K562 (cell line): ENCODE results near the gene CCDC85B. TPM values are rescaled to one million over a fixed set of nuclear protein-coding genes. Genes with fewer than 3 reads are reported as not detected.

Source experiments
- ARID1B ChIP-seq: fragments of 450-650 bp; IDR thresholded peaks from 2 replicates; pipeline ENCODE4 v1.6.1; 2016; ENCODE audit warnings: antibody characterized with exemption, mild to moderate bottlenecking, inconsistent platforms
- ATF1 ChIP-seq, 2 experiments: fragments of 450-650 bp in 1 of 2; IDR thresholded peaks; 2 replicates each; pipeline ENCODE4 v1.6.1; 2016; ENCODE audit warnings: missing compliant biosample characterization in 1 of 2, missing genetic modification characterization in 1 of 2
- ETV5 ChIP-seq: sonication (generic); formaldehyde crosslinking; IDR thresholded peaks from 2 replicates; pipeline ENCODE4 v1.4.0; 2020; ENCODE audit warnings: low read depth, mild to moderate bottlenecking, missing genetic modification reagents
- FOXM1 ChIP-seq, 2 experiments: fragments of 450-650 bp in 1 of 2; sonication (generic) in 1 of 2; formaldehyde crosslinking in 1 of 2; IDR thresholded peaks; 2 replicates each; pipeline versions ENCODE4 v1.6.1 to v1.9.0; 2017 to 2022; ENCODE audit warnings: low read depth in 2 of 2, mild to moderate bottlenecking in 2 of 2, missing genetic modification reagents in 1 of 2, moderate library complexity in 1 of 2
- HIVEP1 ChIP-seq: fragments of 250-450 bp; sonication (Bioruptor Pico); IDR thresholded peaks from 2 replicates; pipeline ENCODE4 v1.4.0; 2020; ENCODE audit warnings: mild to moderate bottlenecking
- LCOR ChIP-seq: sonication (generic); formaldehyde crosslinking; IDR thresholded peaks from 2 replicates; pipeline ENCODE4 v1.8.0; 2022; ENCODE audit warnings: mild to moderate bottlenecking, missing genetic modification reagents
- NFIC ChIP-seq: fragments of 450-650 bp; IDR thresholded peaks from 2 replicates; pipeline ENCODE4 v1.6.1; 2017; ENCODE audit warnings: mild to moderate bottlenecking, inconsistent platforms
- PRMT5 ChIP-seq: sonication (generic); formaldehyde crosslinking; IDR thresholded peaks from 2 replicates; pipeline ENCODE4 v1.5.0; 2020; ENCODE audit warnings: missing genetic modification reagents
- RBM34 ChIP-seq: fragments of 200-400 bp; formaldehyde crosslinking; IDR thresholded peaks from 2 replicates; pipeline ENCODE4 v1.6.1; 2018; ENCODE audit warnings: low read length, borderline replicate concordance; ENCODE audit not compliant: insufficient read depth
- RHOXF2B ChIP-seq: fragments of 250-450 bp; sonication (Bioruptor Pico); conservative IDR thresholded peaks from 2 replicates; pipeline ENCODE4 v1.5.1; 2021
- SIX5 ChIP-seq, 2 experiments: IDR thresholded peaks; 2 replicates each; pipeline ENCODE4 v1.6.1; 2011; ENCODE audit warnings: low read length in 2 of 2, borderline replicate concordance in 1 of 2, low read depth in 1 of 2, mild to moderate bottlenecking in 1 of 2, moderate library complexity in 1 of 2; ENCODE audit not compliant: insufficient read depth in 1 of 2
- THRAP3 ChIP-seq: fragments of 450-650 bp; IDR thresholded peaks from 2 replicates; pipeline ENCODE4 v1.6.1; 2016; ENCODE audit warnings: mild to moderate bottlenecking, inconsistent platforms, borderline replicate concordance
- ZNF354B ChIP-seq: fragments of 250-450 bp; sonication (Bioruptor Pico); IDR thresholded peaks from 2 replicates; pipeline ENCODE4 v1.4.0; 2020
- ZNF507 ChIP-seq: conservative IDR thresholded peaks from 2 replicates; pipeline ENCODE4 v1.6.1; 2017; ENCODE audit warnings: missing genetic modification characterization, missing compliant biosample characterization
- ZNF699 ChIP-seq: fragments of 250-450 bp; sonication (Bioruptor Pico); IDR thresholded peaks from 2 replicates; pipeline ENCODE4 v1.8.0; 2021; ENCODE audit warnings: mild to moderate bottlenecking, moderate library complexity; ENCODE audit not compliant: insufficient replicate concordance
- polyA plus RNA-seq, 8 experiments: library from polyadenylated mRNA; depleted of rRNA in 4 of 8; stranded (reverse) in 5 of 8; unstranded in 3 of 8; fragments of >200 nt; fragmentation: Nextera tagmentation in 2 of 8; fragmentation: Illumina TruSeq in 1 of 8; extraction: Ambion mirVana in 2 of 8; extraction: Trizol in 1 of 8; gene quantifications; 2 replicates each; pipeline versions ENCODE4 v1.2.1 to v1.2.3, GENCODE V29; 2011 to 2014; ENCODE audit warnings: inconsistent platforms in 1 of 8, missing spikeins in 1 of 8
- total RNA-seq, 7 experiments: library from RNA; depleted of rRNA in 6 of 7; stranded (reverse); fragments of >200 nt in 6 of 7; fragmentation: Illumina TruSeq in 2 of 7; extraction: Trizol in 2 of 7; gene quantifications; 2 replicates each; pipeline versions ENCODE4 v1.2.1 to v1.2.3, GENCODE V29; 2011 to 2021; ENCODE audit warnings: low replicate concordance in 1 of 7
- TF ChIP-seq, protein P1 (sequence below): fragments of 450-650 bp; IDR thresholded peaks from 2 replicates; pipeline ENCODE4 v1.6.1; 2016
- TF ChIP-seq, protein P2 (sequence below): IDR thresholded peaks from 3 replicates; pipeline ENCODE4 v1.6.1; 2011; ENCODE audit warnings: borderline replicate concordance, mild to moderate bottlenecking; ENCODE audit not compliant: insufficient read length, insufficient read depth
- TF ChIP-seq, protein P3 (sequence below): sonication (generic); formaldehyde crosslinking; IDR thresholded peaks from 2 replicates; pipeline ENCODE4 v1.8.0; 2022; ENCODE audit warnings: mild to moderate bottlenecking, missing genetic modification reagents
- TF ChIP-seq, protein P4 (sequence below), 2 experiments: fragments of 450-650 bp in 1 of 2; sonication (generic) in 1 of 2; formaldehyde crosslinking in 1 of 2; IDR thresholded peaks in 1 of 2; conservative IDR thresholded peaks in 1 of 2; 2 replicates each; pipeline versions ENCODE4 v1.6.1 to v1.8.1; 2016 to 2023; ENCODE audit warnings: mild to moderate bottlenecking in 2 of 2, moderate library complexity in 2 of 2, inconsistent platforms in 1 of 2, missing genetic modification reagents in 1 of 2
- TF ChIP-seq, protein P5 (sequence below): sonication (generic); formaldehyde crosslinking; IDR thresholded peaks from 2 replicates; pipeline ENCODE4 v1.4.0; 2020; ENCODE audit warnings: mild to moderate bottlenecking, missing genetic modification reagents

The CCDC85B gene
- total and polyA plus RNA-seq, 9 of the 15 experiments (the other 6 are each of a cell fraction or from before 2014, with no cell fraction given): 0.14 to 138 (median 6.2) TPM

DNA sequence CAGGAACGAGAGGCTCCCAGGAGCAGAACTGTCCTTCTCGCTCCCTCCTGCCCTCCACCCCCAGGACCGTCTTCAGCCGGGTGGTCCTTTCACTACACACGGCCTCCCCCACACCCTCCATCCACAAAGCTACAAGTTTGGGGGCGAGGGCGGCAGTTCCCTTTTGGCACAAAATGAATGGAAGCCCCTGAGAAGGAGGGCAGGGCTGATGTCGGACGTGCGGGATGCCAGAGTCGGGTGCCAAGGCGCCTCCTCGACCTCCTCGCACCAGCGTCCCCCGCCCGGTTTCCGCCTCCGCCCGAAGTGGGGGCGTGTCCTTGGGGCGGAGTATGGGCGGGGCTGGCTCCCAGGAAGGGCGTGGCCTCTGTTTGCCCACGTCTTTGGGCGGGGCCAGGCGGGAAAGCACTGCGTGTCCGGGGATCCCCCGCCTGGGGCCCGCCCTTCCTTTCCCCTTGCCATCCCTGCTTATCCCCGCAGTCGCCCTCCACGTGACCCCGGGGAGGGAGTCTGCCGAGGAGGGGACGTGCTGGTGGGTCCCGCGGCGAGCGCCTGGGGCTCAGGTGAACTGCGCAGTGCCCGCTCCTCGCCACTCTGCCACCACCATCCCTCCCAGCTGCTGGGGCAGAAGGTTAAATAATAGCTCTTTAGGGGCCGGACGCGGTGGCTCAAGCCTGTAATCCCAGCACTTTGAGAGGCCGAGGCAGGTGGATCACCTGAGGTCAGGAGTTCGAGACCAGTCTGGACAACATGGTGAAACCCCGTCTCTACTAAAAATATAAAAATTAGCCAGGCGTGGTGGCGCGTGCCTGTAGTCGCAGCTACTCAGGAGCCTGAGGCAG lies 16.9 kb upstream of the CCDC85B start (continued):
- no peak for TF ChIP-seq FOXM1 (IDR thresholded peaks at IDR 0.05; ENCODE audit: low read depth)
- TF ChIP-seq FOXM1 (CRISPR knock-in tag; IDR thresholded peaks at IDR 0.05; ENCODE audit: low read depth): no peak
- TF ChIP-seq, protein P1, sequence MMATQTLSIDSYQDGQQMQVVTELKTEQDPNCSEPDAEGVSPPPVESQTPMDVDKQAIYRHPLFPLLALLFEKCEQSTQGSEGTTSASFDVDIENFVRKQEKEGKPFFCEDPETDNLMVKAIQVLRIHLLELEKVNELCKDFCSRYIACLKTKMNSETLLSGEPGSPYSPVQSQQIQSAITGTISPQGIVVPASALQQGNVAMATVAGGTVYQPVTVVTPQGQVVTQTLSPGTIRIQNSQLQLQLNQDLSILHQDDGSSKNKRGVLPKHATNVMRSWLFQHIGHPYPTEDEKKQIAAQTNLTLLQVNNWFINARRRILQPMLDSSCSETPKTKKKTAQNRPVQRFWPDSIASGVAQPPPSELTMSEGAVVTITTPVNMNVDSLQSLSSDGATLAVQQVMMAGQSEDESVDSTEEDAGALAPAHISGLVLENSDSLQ: 0 out of 2 replicates have a peak, but pooled peaks have one; percentile 31
- no peak for TF ChIP-seq ZNF699 (CRISPR knock-in tag)
- no peak for TF ChIP-seq ATF1 (CRISPR knock-in tag; IDR thresholded peaks at IDR 0.05)
- peak; percentile 79 for TF ChIP-seq ATF1 (tag; IDR thresholded peaks at IDR 0.05)
- TF ChIP-seq THRAP3: no peak
- no peak for TF ChIP-seq SIX5 (IDR thresholded peaks at IDR 0.05; ENCODE audit: borderline replicate concordance in 1 of 2, insufficient read depth in 1 of 2, low read depth in 1 of 2, low read length in 2 of 2)
- TF ChIP-seq, protein P2, sequence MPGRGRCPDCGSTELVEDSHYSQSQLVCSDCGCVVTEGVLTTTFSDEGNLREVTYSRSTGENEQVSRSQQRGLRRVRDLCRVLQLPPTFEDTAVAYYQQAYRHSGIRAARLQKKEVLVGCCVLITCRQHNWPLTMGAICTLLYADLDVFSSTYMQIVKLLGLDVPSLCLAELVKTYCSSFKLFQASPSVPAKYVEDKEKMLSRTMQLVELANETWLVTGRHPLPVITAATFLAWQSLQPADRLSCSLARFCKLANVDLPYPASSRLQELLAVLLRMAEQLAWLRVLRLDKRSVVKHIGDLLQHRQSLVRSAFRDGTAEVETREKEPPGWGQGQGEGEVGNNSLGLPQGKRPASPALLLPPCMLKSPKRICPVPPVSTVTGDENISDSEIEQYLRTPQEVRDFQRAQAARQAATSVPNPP: no peak
- TF ChIP-seq NFIC: no peak; the same call in 1 of the 2 replicates
- TF ChIP-seq, protein P3, sequence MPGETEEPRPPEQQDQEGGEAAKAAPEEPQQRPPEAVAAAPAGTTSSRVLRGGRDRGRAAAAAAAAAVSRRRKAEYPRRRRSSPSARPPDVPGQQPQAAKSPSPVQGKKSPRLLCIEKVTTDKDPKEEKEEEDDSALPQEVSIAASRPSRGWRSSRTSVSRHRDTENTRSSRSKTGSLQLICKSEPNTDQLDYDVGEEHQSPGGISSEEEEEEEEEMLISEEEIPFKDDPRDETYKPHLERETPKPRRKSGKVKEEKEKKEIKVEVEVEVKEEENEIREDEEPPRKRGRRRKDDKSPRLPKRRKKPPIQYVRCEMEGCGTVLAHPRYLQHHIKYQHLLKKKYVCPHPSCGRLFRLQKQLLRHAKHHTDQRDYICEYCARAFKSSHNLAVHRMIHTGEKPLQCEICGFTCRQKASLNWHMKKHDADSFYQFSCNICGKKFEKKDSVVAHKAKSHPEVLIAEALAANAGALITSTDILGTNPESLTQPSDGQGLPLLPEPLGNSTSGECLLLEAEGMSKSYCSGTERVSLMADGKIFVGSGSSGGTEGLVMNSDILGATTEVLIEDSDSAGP: no peak
- no peak for TF ChIP-seq RHOXF2B (CRISPR knock-in tag)
- TF ChIP-seq, protein P4, sequence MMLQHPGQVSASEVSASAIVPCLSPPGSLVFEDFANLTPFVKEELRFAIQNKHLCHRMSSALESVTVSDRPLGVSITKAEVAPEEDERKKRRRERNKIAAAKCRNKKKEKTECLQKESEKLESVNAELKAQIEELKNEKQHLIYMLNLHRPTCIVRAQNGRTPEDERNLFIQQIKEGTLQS (IDR thresholded peaks at IDR 0.05): no peak
- TF ChIP-seq, protein P4 (CRISPR knock-in tag; conservative IDR thresholded peaks at IDR 0.05): no peak
- no peak for TF ChIP-seq PRMT5 (CRISPR knock-in tag)
- peak; percentile 86 for TF ChIP-seq HIVEP1 (CRISPR knock-in tag)
- no peak for TF ChIP-seq LCOR
- TF ChIP-seq, protein P5, sequence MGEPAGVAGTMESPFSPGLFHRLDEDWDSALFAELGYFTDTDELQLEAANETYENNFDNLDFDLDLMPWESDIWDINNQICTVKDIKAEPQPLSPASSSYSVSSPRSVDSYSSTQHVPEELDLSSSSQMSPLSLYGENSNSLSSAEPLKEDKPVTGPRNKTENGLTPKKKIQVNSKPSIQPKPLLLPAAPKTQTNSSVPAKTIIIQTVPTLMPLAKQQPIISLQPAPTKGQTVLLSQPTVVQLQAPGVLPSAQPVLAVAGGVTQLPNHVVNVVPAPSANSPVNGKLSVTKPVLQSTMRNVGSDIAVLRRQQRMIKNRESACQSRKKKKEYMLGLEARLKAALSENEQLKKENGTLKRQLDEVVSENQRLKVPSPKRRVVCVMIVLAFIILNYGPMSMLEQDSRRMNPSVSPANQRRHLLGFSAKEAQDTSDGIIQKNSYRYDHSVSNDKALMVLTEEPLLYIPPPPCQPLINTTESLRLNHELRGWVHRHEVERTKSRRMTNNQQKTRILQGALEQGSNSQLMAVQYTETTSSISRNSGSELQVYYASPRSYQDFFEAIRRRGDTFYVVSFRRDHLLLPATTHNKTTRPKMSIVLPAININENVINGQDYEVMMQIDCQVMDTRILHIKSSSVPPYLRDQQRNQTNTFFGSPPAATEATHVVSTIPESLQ (CRISPR knock-in tag): no peak
- no peak for TF ChIP-seq ZNF507
- no peak for TF ChIP-seq ZNF354B
- no peak; the same call in 1 of the 2 replicates for TF ChIP-seq ETV5
- no peak for TF ChIP-seq ARID1B
- TF ChIP-seq RBM34: no peak
